GM23338 (cell line): ENCODE results near the gene CAMTA1. TPM values are rescaled to one million over a fixed set of nuclear protein-coding genes. Genes with fewer than 3 reads are reported as not detected.

Experiments used
- ATAC-seq: fragments of 200-7000 bp; cut with Tn5 transposase; 3 replicates; pipeline ENCODE4 v1.9.1; 2020
- DNase-seq: peaks from one replicate; pipeline ENCODE4 v3.0.0-alpha.2; 2015; ENCODE audit warnings: low spot score
- H2AFZ ChIP-seq: fragments of 200-600 bp; sonication (generic); 2 replicates; pipeline ENCODE4 v1.8.0; 2016; ENCODE audit warnings: antibody characterized with exemption, mild to moderate bottlenecking, moderate library complexity
- H3F3A ChIP-seq: fragments of 200-600 bp; sonication (generic); replicated peaks from 2 replicates; pipeline ENCODE4 v1.8.0; 2017; ENCODE audit warnings: antibody characterized with exemption, mixed run types, low read depth
- H3K27ac ChIP-seq: fragments of 200-600 bp; sonication (generic); 2 replicates; pipeline ENCODE4 v1.6.1; 2016; ENCODE audit warnings: low read depth
- H3K27me3 ChIP-seq: fragments of 200-600 bp; sonication (generic); 2 replicates; pipeline ENCODE4 v1.8.0; 2016; ENCODE audit warnings: mild to moderate bottlenecking, mixed run types, moderate library complexity; ENCODE audit not compliant: insufficient read depth
- H3K36me3 ChIP-seq: fragments of 200-600 bp; sonication (generic); 2 replicates; pipeline ENCODE4 v1.8.0; 2016; ENCODE audit warnings: mild to moderate bottlenecking; ENCODE audit not compliant: insufficient read depth
- H3K4me1 ChIP-seq: fragments of 200-600 bp; sonication (generic); 2 replicates; pipeline ENCODE4 v1.8.0; 2016; ENCODE audit warnings: mild to moderate bottlenecking, moderate library complexity; ENCODE audit not compliant: insufficient read depth
- H3K4me2 ChIP-seq: fragments of 200-600 bp; sonication (generic); 2 replicates; pipeline ENCODE4 v1.7.1; 2017; ENCODE audit warnings: mixed run types
- H3K4me3 ChIP-seq: fragments of 200-600 bp; sonication (generic); 2 replicates; pipeline ENCODE4 v1.6.1; 2016; ENCODE audit warnings: mixed run types
- H3K79me2 ChIP-seq: fragments of 200-600 bp; sonication (generic); replicated peaks from 2 replicates; pipeline ENCODE4 v1.8.0; 2017; ENCODE audit warnings: mild to moderate bottlenecking; ENCODE audit not compliant: insufficient read depth
- H3K9me2 ChIP-seq: fragments of 200-600 bp; sonication (generic); 2 replicates; pipeline ENCODE4 v1.8.0; 2017; ENCODE audit not compliant: insufficient read depth
- H4K20me1 ChIP-seq: fragments of 200-600 bp; sonication (generic); replicated peaks from 2 replicates; pipeline ENCODE4 v1.8.0; 2017; ENCODE audit warnings: mild to moderate bottlenecking; ENCODE audit not compliant: insufficient read depth
- H3K27ac Mint-ChIP-seq: 2 replicates; pipeline ENCODE4 v1.8.0; 2020; ENCODE audit warnings: inconsistent platforms, mild to moderate bottlenecking, moderate library complexity, mixed read lengths
- H3K27me3 Mint-ChIP-seq: 3 replicates; pipeline ENCODE4 v1.8.0; 2022; ENCODE audit warnings: low read depth, mild to moderate bottlenecking, moderate library complexity, mixed read lengths, inconsistent platforms; ENCODE audit not compliant: insufficient read depth, poor library complexity
- H3K36me3 Mint-ChIP-seq: 3 replicates; pipeline ENCODE4 v1.8.0; 2021; ENCODE audit warnings: low read depth, mild to moderate bottlenecking, inconsistent platforms, moderate library complexity, mixed read lengths
- H3K4me1 Mint-ChIP-seq: 3 replicates; pipeline ENCODE4 v1.8.0; 2020; ENCODE audit warnings: mild to moderate bottlenecking, inconsistent platforms, mixed read lengths
- H3K4me3 Mint-ChIP-seq: 3 replicates; pipeline ENCODE4 v1.8.0; 2021; ENCODE audit warnings: moderate library complexity, mild to moderate bottlenecking, inconsistent platforms, mixed read lengths
- H3K9me3 Mint-ChIP-seq: 3 replicates; pipeline ENCODE4 v1.8.0; 2020; ENCODE audit warnings: moderate library complexity, mild to moderate bottlenecking, inconsistent platforms, mixed read lengths
- CREB1 ChIP-seq: fragments of 250-450 bp; sonication (Bioruptor Pico); IDR thresholded peaks from 2 replicates; pipeline ENCODE4 v1.5.0; 2020; ENCODE audit warnings: low read depth, mild to moderate bottlenecking, moderate library complexity
- EZH2 ChIP-seq: fragments of 200-600 bp; sonication (generic); IDR thresholded peaks from one replicate; pipeline ENCODE4 v1.8.0; 2017; ENCODE audit warnings: antibody characterized with exemption, mild to moderate bottlenecking, low read depth; ENCODE audit not compliant: unreplicated experiment
- JUNB ChIP-seq: IDR thresholded peaks from one replicate; pipeline ENCODE4 v1.6.1; 2016; ENCODE audit warnings: antibody characterized with exemption; ENCODE audit not compliant: unreplicated experiment
- POLR2AphosphoS5 ChIP-seq: IDR thresholded peaks from 2 replicates; pipeline ENCODE4 v1.6.1; 2016; ENCODE audit warnings: antibody characterized with exemption, low read depth
- ZNF114 ChIP-seq: fragments of 250-450 bp; sonication (Bioruptor Pico); IDR thresholded peaks from 2 replicates; pipeline ENCODE4 v1.5.0; 2020; ENCODE audit warnings: mild to moderate bottlenecking, moderate library complexity
- polyA plus RNA-seq: library from polyadenylated mRNA; unstranded; fragments of >200 nt; fragmentation: Nextera tagmentation; extraction: Ambion mirVana; gene quantifications from 2 replicates; pipeline ENCODE4 v1.2.1, GENCODE V29; 2016
- total RNA-seq: library from RNA; depleted of rRNA; stranded (reverse); fragments of >200 nt; shearing (Covaris generic); gene quantifications from 2 replicates; pipeline ENCODE4 v1.2.3, GENCODE V29; 2014
- TF ChIP-seq, protein P1 (sequence below), 2 experiments: fragments of 200-600 bp in 1 of 2; sonication (generic) in 1 of 2; conservative IDR thresholded peaks; 2 replicates each; pipeline versions ENCODE4 v1.5.1 to v1.6.1; 2016 to 2017; ENCODE audit warnings: antibody characterized with exemption in 2 of 2, low read depth in 2 of 2, mild to moderate bottlenecking in 2 of 2, moderate library complexity in 1 of 2
- TF ChIP-seq, protein P2 (sequence below): IDR thresholded peaks from 2 replicates; pipeline ENCODE4 v1.6.1; 2016; ENCODE audit warnings: antibody characterized with exemption
- TF ChIP-seq, protein P3 (sequence below): fragments of 250-450 bp; sonication (Bioruptor Pico); IDR thresholded peaks from 2 replicates; pipeline ENCODE4 v1.5.0; 2020; ENCODE audit warnings: mild to moderate bottlenecking, moderate library complexity

CAMTA1 gene
- total and polyA plus RNA-seq, 2 experiments from 2014 or later = 115 to 519 TPM

DNA sequence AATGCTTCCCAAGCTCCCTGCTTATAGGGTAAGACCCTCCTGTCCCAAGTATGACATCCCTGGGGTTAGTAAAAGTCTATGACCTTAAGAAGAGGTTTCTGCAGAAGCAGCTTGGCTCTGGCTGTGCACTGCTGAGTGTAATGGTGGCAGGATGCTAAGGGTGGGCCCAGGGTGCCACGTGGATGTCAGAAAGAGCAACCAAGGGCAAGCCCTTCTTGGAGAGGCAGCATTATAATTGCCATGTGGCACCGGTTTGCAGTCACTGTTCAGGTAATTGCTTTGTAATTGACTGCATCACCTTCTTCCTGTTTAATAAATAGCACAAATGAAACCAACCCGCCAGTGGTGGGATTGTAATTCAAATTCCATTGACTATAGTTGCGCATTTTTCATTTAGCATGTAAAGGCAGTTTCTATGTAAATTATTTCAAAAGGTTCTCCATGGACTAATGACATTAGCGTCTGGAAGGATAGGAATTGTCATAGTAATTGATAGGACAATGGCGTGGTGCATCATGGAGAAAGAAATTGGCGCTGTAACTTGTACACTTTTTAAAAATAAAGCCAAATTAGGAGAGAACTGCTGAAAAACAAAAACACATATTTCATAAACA lies 495.2 kb downstream of the CAMTA1 start:
- Histone ChIP-seq H3K9me2 (no peaks in the 10 kb centered on the region; the same call in 1 of the 2 replicates), H3K4me3 (no peak overlapping the region), H3K4me2 (peak overlapping the region; percentile 21; the same call in 1 of the 2 replicates), H3K79me2 (no peaks in the 10 kb centered on the region), H3F3A (no peaks in the 10 kb centered on the region), H2AFZ (no peak overlapping the region), H3K27me3 (no peaks in the 10 kb centered on the region), H3K4me1 (peaks cover 14% of the 10 kb centered on the region), H3K27ac (no peak overlapping the region), H4K20me1 (no peaks in the 10 kb centered on the region), H3K36me3 (no peaks in the 10 kb centered on the region)
- Mint-ChIP-seq H3K36me3 (no peaks in the 10 kb centered on the region), H3K9me3 (no peaks in the 10 kb centered on the region; the same call in 2 of the 3 replicates), H3K27ac (no peak overlapping the region), H3K4me3 (no peak overlapping the region), H3K27me3 (peaks cover 6% of the 10 kb centered on the region), H3K4me1 (peaks cover 41% of the 10 kb centered on the region)
- TF ChIP-seq EZH2 (no peak), POLR2AphosphoS5 (no peak)
- TF ChIP-seq, protein P1, sequence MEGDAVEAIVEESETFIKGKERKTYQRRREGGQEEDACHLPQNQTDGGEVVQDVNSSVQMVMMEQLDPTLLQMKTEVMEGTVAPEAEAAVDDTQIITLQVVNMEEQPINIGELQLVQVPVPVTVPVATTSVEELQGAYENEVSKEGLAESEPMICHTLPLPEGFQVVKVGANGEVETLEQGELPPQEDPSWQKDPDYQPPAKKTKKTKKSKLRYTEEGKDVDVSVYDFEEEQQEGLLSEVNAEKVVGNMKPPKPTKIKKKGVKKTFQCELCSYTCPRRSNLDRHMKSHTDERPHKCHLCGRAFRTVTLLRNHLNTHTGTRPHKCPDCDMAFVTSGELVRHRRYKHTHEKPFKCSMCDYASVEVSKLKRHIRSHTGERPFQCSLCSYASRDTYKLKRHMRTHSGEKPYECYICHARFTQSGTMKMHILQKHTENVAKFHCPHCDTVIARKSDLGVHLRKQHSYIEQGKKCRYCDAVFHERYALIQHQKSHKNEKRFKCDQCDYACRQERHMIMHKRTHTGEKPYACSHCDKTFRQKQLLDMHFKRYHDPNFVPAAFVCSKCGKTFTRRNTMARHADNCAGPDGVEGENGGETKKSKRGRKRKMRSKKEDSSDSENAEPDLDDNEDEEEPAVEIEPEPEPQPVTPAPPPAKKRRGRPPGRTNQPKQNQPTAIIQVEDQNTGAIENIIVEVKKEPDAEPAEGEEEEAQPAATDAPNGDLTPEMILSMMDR (conservative IDR thresholded peaks at IDR 0.05; ENCODE audit: low read depth in 2 of 2) = no peak
- DNase-seq (no peak), ATAC-seq (no peak; the same call in 1 of the 3 replicates)

DNA sequence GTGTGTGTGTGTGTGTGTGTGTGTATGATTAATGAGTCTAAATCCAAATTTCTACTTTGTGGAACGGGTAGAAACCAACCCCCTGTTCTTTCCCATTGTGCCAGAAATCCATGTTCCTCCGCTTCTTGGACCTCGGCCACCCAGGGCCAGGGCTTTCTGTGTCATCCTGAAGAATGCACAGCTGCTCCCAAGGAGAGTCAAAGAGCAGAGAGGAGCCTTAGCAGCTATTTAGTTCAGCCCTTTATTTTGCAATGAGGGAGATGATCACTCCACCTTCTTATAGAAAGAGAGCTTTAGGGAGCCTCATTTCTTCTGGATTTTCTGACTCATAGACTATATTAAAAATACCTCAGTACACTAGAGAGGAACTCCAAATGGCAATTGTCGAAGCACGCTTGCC lies 496.6 kb downstream of the CAMTA1 start:
- DNase-seq (no peak), ATAC-seq (no peak; the same call in 2 of the 3 replicates)
- Mint-ChIP-seq H3K4me1 (peaks cover 41% of the 10 kb centered on the region), H3K27ac (peak overlapping the region; percentile 66), H3K36me3 (no peaks in the 10 kb centered on the region), H3K4me3 (no peak overlapping the region), H3K9me3 (no peaks in the 10 kb centered on the region; the same call in 2 of the 3 replicates), H3K27me3 (peaks cover 6% of the 10 kb centered on the region)
- Histone ChIP-seq H3K4me1 (peaks cover 14% of the 10 kb centered on the region), H3K4me2 (no peak overlapping the region), H3K27ac (no peak overlapping the region), H2AFZ (no peak overlapping the region), H4K20me1 (no peaks in the 10 kb centered on the region), H3F3A (no peaks in the 10 kb centered on the region), H3K27me3 (no peaks in the 10 kb centered on the region), H3K4me3 (no peak overlapping the region), H3K9me2 (no peaks in the 10 kb centered on the region; the same call in 1 of the 2 replicates), H3K36me3 (no peaks in the 10 kb centered on the region), H3K79me2 (no peaks in the 10 kb centered on the region)
- TF ChIP-seq EZH2 (no peak), CREB1 (CRISPR knock-in tag) (no peak), JUNB (no peak), ZNF114 (CRISPR knock-in tag) (no peak)
- TF ChIP-seq, protein P2, sequence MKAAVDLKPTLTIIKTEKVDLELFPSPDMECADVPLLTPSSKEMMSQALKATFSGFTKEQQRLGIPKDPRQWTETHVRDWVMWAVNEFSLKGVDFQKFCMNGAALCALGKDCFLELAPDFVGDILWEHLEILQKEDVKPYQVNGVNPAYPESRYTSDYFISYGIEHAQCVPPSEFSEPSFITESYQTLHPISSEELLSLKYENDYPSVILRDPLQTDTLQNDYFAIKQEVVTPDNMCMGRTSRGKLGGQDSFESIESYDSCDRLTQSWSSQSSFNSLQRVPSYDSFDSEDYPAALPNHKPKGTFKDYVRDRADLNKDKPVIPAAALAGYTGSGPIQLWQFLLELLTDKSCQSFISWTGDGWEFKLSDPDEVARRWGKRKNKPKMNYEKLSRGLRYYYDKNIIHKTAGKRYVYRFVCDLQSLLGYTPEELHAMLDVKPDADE = no peak
- TF ChIP-seq, protein P3, sequence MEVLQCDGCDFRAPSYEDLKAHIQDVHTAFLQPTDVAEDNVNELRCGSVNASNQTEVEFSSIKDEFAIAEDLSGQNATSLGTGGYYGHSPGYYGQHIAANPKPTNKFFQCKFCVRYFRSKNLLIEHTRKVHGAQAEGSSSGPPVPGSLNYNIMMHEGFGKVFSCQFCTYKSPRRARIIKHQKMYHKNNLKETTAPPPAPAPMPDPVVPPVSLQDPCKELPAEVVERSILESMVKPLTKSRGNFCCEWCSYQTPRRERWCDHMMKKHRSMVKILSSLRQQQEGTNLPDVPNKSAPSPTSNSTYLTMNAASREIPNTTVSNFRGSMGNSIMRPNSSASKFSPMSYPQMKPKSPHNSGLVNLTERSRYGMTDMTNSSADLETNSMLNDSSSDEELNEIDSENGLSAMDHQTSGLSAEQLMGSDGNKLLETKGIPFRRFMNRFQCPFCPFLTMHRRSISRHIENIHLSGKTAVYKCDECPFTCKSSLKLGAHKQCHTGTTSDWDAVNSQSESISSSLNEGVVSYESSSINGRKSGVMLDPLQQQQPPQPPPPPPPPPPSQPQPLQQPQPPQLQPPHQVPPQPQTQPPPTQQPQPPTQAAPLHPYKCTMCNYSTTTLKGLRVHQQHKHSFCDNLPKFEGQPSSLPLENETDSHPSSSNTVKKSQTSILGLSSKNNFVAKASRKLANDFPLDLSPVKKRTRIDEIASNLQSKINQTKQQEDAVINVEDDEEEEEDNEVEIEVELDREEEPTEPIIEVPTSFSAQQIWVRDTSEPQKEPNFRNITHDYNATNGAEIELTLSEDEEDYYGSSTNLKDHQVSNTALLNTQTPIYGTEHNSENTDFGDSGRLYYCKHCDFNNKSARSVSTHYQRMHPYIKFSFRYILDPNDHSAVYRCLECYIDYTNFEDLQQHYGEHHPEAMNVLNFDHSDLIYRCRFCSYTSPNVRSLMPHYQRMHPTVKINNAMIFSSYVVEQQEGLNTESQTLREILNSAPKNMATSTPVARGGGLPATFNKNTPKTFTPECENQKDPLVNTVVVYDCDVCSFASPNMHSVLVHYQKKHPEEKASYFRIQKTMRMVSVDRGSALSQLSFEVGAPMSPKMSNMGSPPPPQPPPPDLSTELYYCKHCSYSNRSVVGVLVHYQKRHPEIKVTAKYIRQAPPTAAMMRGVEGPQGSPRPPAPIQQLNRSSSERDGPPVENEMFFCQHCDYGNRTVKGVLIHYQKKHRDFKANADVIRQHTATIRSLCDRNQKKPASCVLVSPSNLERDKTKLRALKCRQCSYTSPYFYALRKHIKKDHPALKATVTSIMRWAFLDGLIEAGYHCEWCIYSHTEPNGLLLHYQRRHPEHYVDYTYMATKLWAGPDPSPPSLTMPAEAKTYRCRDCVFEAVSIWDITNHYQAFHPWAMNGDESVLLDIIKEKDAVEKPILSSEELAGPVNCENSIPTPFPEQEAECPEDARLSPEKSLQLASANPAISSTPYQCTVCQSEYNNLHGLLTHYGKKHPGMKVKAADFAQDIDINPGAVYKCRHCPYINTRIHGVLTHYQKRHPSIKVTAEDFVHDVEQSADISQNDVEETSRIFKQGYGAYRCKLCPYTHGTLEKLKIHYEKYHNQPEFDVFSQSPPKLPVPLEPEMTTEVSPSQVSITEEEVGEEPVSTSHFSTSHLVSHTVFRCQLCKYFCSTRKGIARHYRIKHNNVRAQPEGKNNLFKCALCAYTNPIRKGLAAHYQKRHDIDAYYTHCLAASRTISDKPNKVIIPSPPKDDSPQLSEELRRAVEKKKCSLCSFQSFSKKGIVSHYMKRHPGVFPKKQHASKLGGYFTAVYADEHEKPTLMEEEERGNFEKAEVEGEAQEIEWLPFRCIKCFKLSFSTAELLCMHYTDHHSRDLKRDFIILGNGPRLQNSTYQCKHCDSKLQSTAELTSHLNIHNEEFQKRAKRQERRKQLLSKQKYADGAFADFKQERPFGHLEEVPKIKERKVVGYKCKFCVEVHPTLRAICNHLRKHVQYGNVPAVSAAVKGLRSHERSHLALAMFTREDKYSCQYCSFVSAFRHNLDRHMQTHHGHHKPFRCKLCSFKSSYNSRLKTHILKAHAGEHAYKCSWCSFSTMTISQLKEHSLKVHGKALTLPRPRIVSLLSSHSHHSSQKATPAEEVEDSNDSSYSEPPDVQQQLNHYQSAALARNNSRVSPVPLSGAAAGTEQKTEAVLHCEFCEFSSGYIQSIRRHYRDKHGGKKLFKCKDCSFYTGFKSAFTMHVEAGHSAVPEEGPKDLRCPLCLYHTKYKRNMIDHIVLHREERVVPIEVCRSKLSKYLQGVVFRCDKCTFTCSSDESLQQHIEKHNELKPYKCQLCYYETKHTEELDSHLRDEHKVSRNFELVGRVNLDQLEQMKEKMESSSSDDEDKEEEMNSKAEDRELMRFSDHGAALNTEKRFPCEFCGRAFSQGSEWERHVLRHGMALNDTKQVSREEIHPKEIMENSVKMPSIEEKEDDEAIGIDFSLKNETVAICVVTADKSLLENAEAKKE (CRISPR knock-in tag) = no peak
- TF ChIP-seq, protein P1 (conservative IDR thresholded peaks at IDR 0.05; ENCODE audit: low read depth in 2 of 2) = no peak
